SK-N-SH treated with all-trans-retinoic acid at 6 μM for 48 hours (cell line): ENCODE measurements around the gene KCNJ16.

ENCODE experiments used
- ARNTL ChIP-seq: fragments of 450-650 bp; formaldehyde crosslinking; IDR thresholded peaks from 2 replicates; pipeline ENCODE4 v1.5.0; 2020; ENCODE audit warnings: low read depth, mild to moderate bottlenecking, moderate library complexity, borderline replicate concordance
- CREB5 ChIP-seq: fragments of 250-450 bp; sonication (Bioruptor Pico); IDR thresholded peaks from 2 replicates; pipeline ENCODE4 v1.5.1; 2020; ENCODE audit warnings: low read depth, mild to moderate bottlenecking, moderate library complexity
- CSDC2 ChIP-seq: fragments of 250-450 bp; sonication (Bioruptor Pico); IDR thresholded peaks from 2 replicates; pipeline ENCODE4 v1.5.0; 2020; ENCODE audit warnings: mild to moderate bottlenecking, moderate library complexity
- ESRRG ChIP-seq: fragments of 250-450 bp; sonication (Bioruptor Pico); IDR thresholded peaks from 2 replicates; pipeline ENCODE4 v1.6.1; 2021; ENCODE audit warnings: mild to moderate bottlenecking
- ISL1 ChIP-seq: fragments of 250-450 bp; sonication (Bioruptor Pico); IDR thresholded peaks from 2 replicates; pipeline ENCODE4 v2.1.2; 2022; ENCODE audit warnings: mild to moderate bottlenecking, moderate library complexity
- OSR1 ChIP-seq: fragments of 250-450 bp; sonication (Bioruptor Pico); IDR thresholded peaks from 2 replicates; pipeline ENCODE4 v1.8.0; 2022; ENCODE audit warnings: moderate library complexity, mild to moderate bottlenecking, inconsistent platforms
- PATZ1 ChIP-seq: fragments of 250-450 bp; sonication (Bioruptor Pico); IDR thresholded peaks from 2 replicates; pipeline ENCODE4 v1.8.0; 2020; ENCODE audit warnings: mild to moderate bottlenecking, moderate library complexity, borderline replicate concordance
- PPARA ChIP-seq: fragments of 250-450 bp; sonication (Bioruptor Pico); IDR thresholded peaks from 2 replicates; pipeline ENCODE4 v1.5.0; 2020; ENCODE audit warnings: mild to moderate bottlenecking, borderline replicate concordance
- RARB ChIP-seq: fragments of 250-450 bp; sonication (Bioruptor Pico); IDR thresholded peaks from 2 replicates; pipeline ENCODE4 v1.8.0; 2021; ENCODE audit warnings: mild to moderate bottlenecking, moderate library complexity
- TSHZ2 ChIP-seq: fragments of 250-450 bp; sonication (Bioruptor Pico); IDR thresholded peaks from 2 replicates; pipeline ENCODE4 v1.5.0; 2020; ENCODE audit warnings: mild to moderate bottlenecking, moderate library complexity
- ZC3H10 ChIP-seq: fragments of 250-450 bp; sonication (Bioruptor Pico); IDR thresholded peaks from 2 replicates; pipeline ENCODE4 v1.5.1; 2021; ENCODE audit warnings: mild to moderate bottlenecking, moderate library complexity
- ZFP30 ChIP-seq: fragments of 450-650 bp; formaldehyde crosslinking; IDR thresholded peaks from 2 replicates; pipeline ENCODE4 v1.5.0; 2022; ENCODE audit warnings: mild to moderate bottlenecking, moderate library complexity
- ZNF70 ChIP-seq: fragments of 450-650 bp; formaldehyde crosslinking; IDR thresholded peaks from 2 replicates; pipeline ENCODE4 v1.5.0; 2020; ENCODE audit warnings: mild to moderate bottlenecking, moderate library complexity
- ZNF8 ChIP-seq: fragments of 450-650 bp; formaldehyde crosslinking; IDR thresholded peaks from 2 replicates; pipeline ENCODE4 v1.5.0; 2020; ENCODE audit warnings: mild to moderate bottlenecking, moderate library complexity

GRCh38 chr17:70071620-70072019 is 3.4 kb upstream of the KCNJ16 start:
- TF ChIP-seq RARB (CRISPR knock-in tag), result no peak
- no peak for TF ChIP-seq TSHZ2 (CRISPR knock-in tag)
- TF ChIP-seq ZC3H10 (CRISPR knock-in tag), result no peak
- no peak for TF ChIP-seq ARNTL
- TF ChIP-seq ZNF70 (CRISPR knock-in tag), result no peak
- TF ChIP-seq OSR1 (CRISPR knock-in tag), result no peak
- TF ChIP-seq CREB5, result no peak
- TF ChIP-seq PATZ1 (CRISPR knock-in tag), result no peak
- TF ChIP-seq CSDC2 (CRISPR knock-in tag), result no peak
- no peak for TF ChIP-seq PPARA
- TF ChIP-seq ZNF8 (CRISPR knock-in tag), result no peak
- TF ChIP-seq ESRRG (CRISPR knock-in tag), result no peak
- no peak for TF ChIP-seq ZFP30 (CRISPR knock-in tag)
- TF ChIP-seq ISL1 (CRISPR knock-in tag), result no peak
